Choroid plexus epithelial cell (primary cell): ENCODE measurements around the gene NSMCE1.

Experiments used
- DNase-seq: peaks from one replicate; pipeline ENCODE4 v3.0.0-alpha.2; 2010; ENCODE audit warnings: low read depth
- H3K4me3 ChIP-seq: 2 replicates; pipeline ENCODE4 v1.5.1; 2011; ENCODE audit warnings: low read depth, mild to moderate bottlenecking, control low read depth, low read length, moderate library complexity
- CTCF ChIP-seq: conservative IDR thresholded peaks from 2 replicates; pipeline ENCODE4 v1.5.1; 2011; ENCODE audit warnings: low read depth, mild to moderate bottlenecking, control low read depth, inconsistent platforms, low read length, moderate library complexity

The NSMCE1 gene

GRCh38 chr16:27179500-27180072, 89.0 kb downstream of the NSMCE1 start:
- peak; percentile 76 for DNase-seq
- peak; percentile 96 for TF ChIP-seq CTCF
- no peak overlapping the region for H3K4me3 ChIP-seq

- DNase-seq: peak; percentile 82
- TF ChIP-seq CTCF: no peak
- H3K4me3 ChIP-seq: no peak overlapping the region
These were observed 91.4 kb downstream of the NSMCE1 start for GRCh38 chr16:27177031-27177774.

GRCh38 chr16:27175888-27176287, 92.7 kb downstream of the NSMCE1 start:
- H3K4me3 ChIP-seq: no peak overlapping the region
- TF ChIP-seq CTCF: no peak
- no peak for DNase-seq
